Activated T-cell treated with anti-CD3 and anti-CD28 coated beads, Interleukin-2, amount 50 U/mL, for 24 hours (primary cell): ENCODE results near the gene URGCP.
A peak's percentile ranks its signal among the peaks of the same experiment; 100 is the strongest.

ENCODE experiments used
- DNase-seq: peaks from one replicate; pipeline ENCODE4 v3.0.0-alpha.2; 2020
- H3K27ac Mint-ChIP-seq: 2 replicates; pipeline ENCODE4 v1.8.0; 2020; ENCODE audit warnings: mild to moderate bottlenecking, mixed read lengths
- H3K27me3 Mint-ChIP-seq: 2 replicates; pipeline ENCODE4 v1.8.0; 2020; ENCODE audit warnings: mixed read lengths
- H3K36me3 Mint-ChIP-seq: 2 replicates; pipeline ENCODE4 v1.8.0; 2020; ENCODE audit warnings: low read depth, mixed read lengths
- H3K4me1 Mint-ChIP-seq: 2 replicates; pipeline ENCODE4 v1.8.0; 2020; ENCODE audit warnings: low read depth, mixed read lengths
- H3K4me3 Mint-ChIP-seq: 2 replicates; pipeline ENCODE4 v1.8.0; 2020; ENCODE audit warnings: mild to moderate bottlenecking, moderate library complexity, mixed read lengths
- H3K9me3 Mint-ChIP-seq: 2 replicates; pipeline ENCODE4 v1.8.0; 2020; ENCODE audit warnings: mixed read lengths

Gene URGCP

GRCh38 chr7:43906331-43907010 lies at the start of gene URGCP:
Gene URGCP, minus strand, starts transcription at chr7:43906596. Its CDS starts 21 bp downstream, at chr7:43906575.
- H3K9me3 Mint-ChIP-seq, result no peaks in the 10 kb centered on the region
- peak; percentile 76 for DNase-seq
- peak within 1 kb of the TSS; percentile 96 for H3K27ac Mint-ChIP-seq
- H3K36me3 Mint-ChIP-seq, result peaks cover 10% of the 10 kb centered on the region
- H3K4me3 Mint-ChIP-seq, result peak within 1 kb of the TSS; percentile 93
- no peaks in the 10 kb centered on the region for H3K27me3 Mint-ChIP-seq
- peaks cover 39% of the 10 kb centered on the region for H3K4me1 Mint-ChIP-seq

GRCh38 chr7:43956027-43956426 lies 49.6 kb upstream of the URGCP start:
- Mint-ChIP-seq H3K4me3 (no peak overlapping the region), H3K4me1 (peaks cover 15% of the 10 kb centered on the region), H3K27ac (no peak overlapping the region), H3K9me3 (no peaks in the 10 kb centered on the region), H3K36me3 (peaks cover 37% of the 10 kb centered on the region), H3K27me3 (no peaks in the 10 kb centered on the region)
- DNase-seq, result no peak

- Mint-ChIP-seq H3K36me3 (peaks cover 48% of the 10 kb centered on the region), H3K27me3 (no peaks in the 10 kb centered on the region), H3K4me3 (no peak overlapping the region), H3K27ac (no peak overlapping the region), H3K9me3 (no peaks in the 10 kb centered on the region), H3K4me1 (peaks cover 15% of the 10 kb centered on the region)
- no peak for DNase-seq
Observed at GRCh38 chr7:43954524-43955228, 48.3 kb upstream of the URGCP start.

GRCh38 chr7:43953071-43953470 lies 46.7 kb upstream of the URGCP start:
- H3K4me3 Mint-ChIP-seq, result no peak overlapping the region
- no peak overlapping the region for H3K27ac Mint-ChIP-seq
- H3K36me3 Mint-ChIP-seq, result peaks cover 54% of the 10 kb centered on the region
- H3K4me1 Mint-ChIP-seq, result peaks cover 15% of the 10 kb centered on the region
- DNase-seq, result no peak
- no peaks in the 10 kb centered on the region for H3K9me3 Mint-ChIP-seq
- no peaks in the 10 kb centered on the region for H3K27me3 Mint-ChIP-seq

- Mint-ChIP-seq H3K36me3 (peaks cover 65% of the 10 kb centered on the region), H3K9me3 (no peaks in the 10 kb centered on the region), H3K27me3 (no peaks in the 10 kb centered on the region), H3K4me3 (no peak overlapping the region), H3K27ac (no peak overlapping the region), H3K4me1 (peaks cover 15% of the 10 kb centered on the region)
- no peak for DNase-seq
Observed at GRCh38 chr7:43952028-43952427, 45.6 kb upstream of the URGCP start.

- no peak overlapping the region for H3K27ac Mint-ChIP-seq
- peak; percentile 16 for DNase-seq
- no peaks in the 10 kb centered on the region for H3K4me1 Mint-ChIP-seq
- H3K27me3 Mint-ChIP-seq, result no peaks in the 10 kb centered on the region
- peaks cover 46% of the 10 kb centered on the region for H3K36me3 Mint-ChIP-seq
- H3K4me3 Mint-ChIP-seq, result no peak overlapping the region
- H3K9me3 Mint-ChIP-seq, result no peaks in the 10 kb centered on the region
Observed at GRCh38 chr7:43944286-43944685, 37.9 kb upstream of the URGCP start.

- H3K36me3 Mint-ChIP-seq, result peaks cover 39% of the 10 kb centered on the region
- peak; percentile 15 for DNase-seq
- no peaks in the 10 kb centered on the region for H3K27me3 Mint-ChIP-seq
- H3K9me3 Mint-ChIP-seq, result no peaks in the 10 kb centered on the region
- no peak overlapping the region for H3K27ac Mint-ChIP-seq
- H3K4me3 Mint-ChIP-seq, result no peak overlapping the region
- H3K4me1 Mint-ChIP-seq, result no peaks in the 10 kb centered on the region
Observed at GRCh38 chr7:43943417-43944187, 37.2 kb upstream of the URGCP start.

GRCh38 chr7:43942997-43943396 lies 36.6 kb upstream of the URGCP start:
- Mint-ChIP-seq H3K9me3 (no peaks in the 10 kb centered on the region), H3K4me3 (no peak overlapping the region), H3K27ac (no peak overlapping the region), H3K4me1 (no peaks in the 10 kb centered on the region), H3K36me3 (peaks cover 34% of the 10 kb centered on the region), H3K27me3 (no peaks in the 10 kb centered on the region)
- DNase-seq, result peak; percentile 20

GRCh38 chr7:43942250-43942649 lies 35.9 kb upstream of the URGCP start:
- H3K27ac Mint-ChIP-seq, result no peak overlapping the region
- no peak overlapping the region for H3K4me3 Mint-ChIP-seq
- no peaks in the 10 kb centered on the region for H3K9me3 Mint-ChIP-seq
- H3K36me3 Mint-ChIP-seq, result peaks cover 27% of the 10 kb centered on the region
- DNase-seq, result peak; percentile 6
- H3K27me3 Mint-ChIP-seq, result no peaks in the 10 kb centered on the region
- no peaks in the 10 kb centered on the region for H3K4me1 Mint-ChIP-seq

GRCh38 chr7:43938892-43939482 lies 32.6 kb upstream of the URGCP start:
- peaks cover 16% of the 10 kb centered on the region for H3K36me3 Mint-ChIP-seq
- no peak overlapping the region for H3K27ac Mint-ChIP-seq
- no peaks in the 10 kb centered on the region for H3K9me3 Mint-ChIP-seq
- no peak for DNase-seq
- H3K27me3 Mint-ChIP-seq, result no peaks in the 10 kb centered on the region
- no peak overlapping the region for H3K4me3 Mint-ChIP-seq
- no peaks in the 10 kb centered on the region for H3K4me1 Mint-ChIP-seq

- Mint-ChIP-seq H3K27ac (no peak overlapping the region), H3K4me1 (no peaks in the 10 kb centered on the region), H3K9me3 (no peaks in the 10 kb centered on the region), H3K4me3 (no peak overlapping the region), H3K27me3 (no peaks in the 10 kb centered on the region), H3K36me3 (peaks cover 2% of the 10 kb centered on the region)
- DNase-seq, result no peak
Observed at GRCh38 chr7:43937444-43937843, 31.0 kb upstream of the URGCP start.

- Mint-ChIP-seq H3K27me3 (no peaks in the 10 kb centered on the region), H3K27ac (no peak overlapping the region), H3K4me3 (no peak overlapping the region), H3K4me1 (peaks cover 6% of the 10 kb centered on the region), H3K9me3 (no peaks in the 10 kb centered on the region), H3K36me3 (peaks cover 6% of the 10 kb centered on the region)
- no peak for DNase-seq
Observed at GRCh38 chr7:43933902-43934560, 27.6 kb upstream of the URGCP start.

- no peak for DNase-seq
- H3K4me1 Mint-ChIP-seq, result peaks cover 23% of the 10 kb centered on the region
- H3K27ac Mint-ChIP-seq, result peak overlapping the region; percentile 56
- no peaks in the 10 kb centered on the region for H3K9me3 Mint-ChIP-seq
- H3K4me3 Mint-ChIP-seq, result no peak overlapping the region
- H3K27me3 Mint-ChIP-seq, result no peaks in the 10 kb centered on the region
- peaks cover 18% of the 10 kb centered on the region for H3K36me3 Mint-ChIP-seq
Observed at GRCh38 chr7:43931346-43931745, 24.9 kb upstream of the URGCP start.
